Adrenal gland (tissue), 12 donors: Measurements from ENCODE around the gene TET1. TPM values are rescaled to one million over a fixed set of nuclear protein-coding genes. Genes with fewer than 3 reads are reported as not detected.
"Not testable (repeated sequence)": the region's sequence is repeated elsewhere in the genome, so short reads cannot be mapped to it uniquely, and the experiment has no call there.

Experiments
- DNase-seq, 7 donors: peaks; one replicate each; pipeline ENCODE4 v3.0.0-alpha.2; 2019 to 2020
- H3K27ac ChIP-seq, 5 donors: fragments of 200-600 bp; sonication (generic) in 4 of 5; 1 replicate in 3 of 5; 2 replicates in 2 of 5; pipeline versions ENCODE4 v1.5.1 to v1.8.0; 2016 to 2020; ENCODE audit warnings: mild to moderate bottlenecking in 1 of 5
- H3K27me3 ChIP-seq: fragments of 200-600 bp; 2 replicates; pipeline ENCODE4 v1.8.0; 2021
- H3K36me3 ChIP-seq, 2 donors: fragments of 200-600 bp; replicated peaks in 1 of 2; 1 replicate in 1 of 2; 2 replicates in 1 of 2; pipeline versions ENCODE4 v1.5.1 to v1.8.0; 2018 to 2022
- H3K4me1 ChIP-seq, 2 donors: fragments of 200-600 bp; replicated peaks in 1 of 2; 1 replicate in 1 of 2; 2 replicates in 1 of 2; pipeline versions ENCODE4 v1.5.1 to v1.8.0; 2018 to 2021
- H3K4me3 ChIP-seq, 4 donors: fragments of 200-600 bp; sonication (generic) in 3 of 4; one replicate each; pipeline ENCODE4 v1.5.1; 2016 to 2018
- H3K9me3 ChIP-seq, 3 donors: fragments of 200-600 bp; sonication (generic) in 1 of 3; replicated peaks in 1 of 3; 1 replicate in 2 of 3; 2 replicates in 1 of 3; pipeline versions ENCODE4 v1.5.1 to v1.8.0; 2016 to 2021
- POLR2A ChIP-seq, 2 donors: fragments of 450-650 bp; IDR thresholded peaks; one replicate each; pipeline ENCODE4 v1.6.1; 2017; ENCODE audit warnings: antibody characterized with exemption in 2 of 2, mild to moderate bottlenecking in 2 of 2, moderate library complexity in 1 of 2
- WGBS, 4 donors: extraction: QIAGEN DNeasy Blood & Tissue Kit in 2 of 4; methylation state at CpG; one replicate each; pipeline versions ENCODE4 v1.1.5 to v1.1.7; 2013 to 2017; 5-methylcytosine and 5-hydroxymethylcytosine counted together
- intact Hi-C, 2 donors: fragments of 100-400 bp; cut with DNase I; formaldehyde crosslinking; loops; one replicate each; pipeline versions ENCODE4 v1.14.1 to v1.15.0; 2022 to 2023
- polyA plus RNA-seq, 3 donors: library from polyadenylated mRNA; stranded (reverse); fragments of 200-250 nt in 2 of 3; fragments of 350-450 nt in 1 of 3; fragmentation: Illumina TruSeq in 1 of 3; extraction: RNeasy Lipid Tissue Mini Kit (QIAGEN cat#74804) in 1 of 3; gene quantifications; one replicate each; pipeline ENCODE4 v1.2.3, GENCODE V29; 2013 to 2014
- total RNA-seq, 9 donors: library from RNA; depleted of rRNA in 4 of 9; stranded (reverse); fragments of >200 nt in 4 of 9; fragments of 120-200 nt in 1 of 9; fragmentation: NEBNext Ultra II Directional in 1 of 9; extraction: Animal tissue kit (Norgen Biotek cat#: 25700) in 1 of 9; gene quantifications; one replicate each; pipeline versions ENCODE4 v1.1.0 to v1.2.4, GENCODE V29; 2013 to 2023
- TF ChIP-seq, protein P1 (sequence below), 6 experiments: fragments of 450-650 bp in 4 of 6; fragments of 200-600 bp in 2 of 6; sonication (generic) in 1 of 6; IDR thresholded peaks; 1 replicate in 5 of 6; 2 replicates in 1 of 6; pipeline versions ENCODE4 v1.5.1 to v1.8.0; 2016 to 2021; ENCODE audit warnings: antibody characterized with exemption in 6 of 6, mild to moderate bottlenecking in 2 of 6, moderate library complexity in 1 of 6
- donor health status: healthy with polysubstance abuse.
- donor health status: Bipolar disorder and iron deficiency.
- donor health status: DM: yes; HTN: yes; CAD: no.
- donor health status: DM: no; HTN: no; CAD: no.
- donor health status: DM: no; HTN: no; CAD: no.
- donor health status: DM: yes; HTN: yes; CAD: no.

Gene TET1
- total and polyA plus RNA-seq, 12 donors, result 0.07 to 10.0 (median 1.4) TPM

GRCh38 chr10:68633816-68634466, 73.8 kb downstream of the TET1 start:
- TF ChIP-seq, protein P1, sequence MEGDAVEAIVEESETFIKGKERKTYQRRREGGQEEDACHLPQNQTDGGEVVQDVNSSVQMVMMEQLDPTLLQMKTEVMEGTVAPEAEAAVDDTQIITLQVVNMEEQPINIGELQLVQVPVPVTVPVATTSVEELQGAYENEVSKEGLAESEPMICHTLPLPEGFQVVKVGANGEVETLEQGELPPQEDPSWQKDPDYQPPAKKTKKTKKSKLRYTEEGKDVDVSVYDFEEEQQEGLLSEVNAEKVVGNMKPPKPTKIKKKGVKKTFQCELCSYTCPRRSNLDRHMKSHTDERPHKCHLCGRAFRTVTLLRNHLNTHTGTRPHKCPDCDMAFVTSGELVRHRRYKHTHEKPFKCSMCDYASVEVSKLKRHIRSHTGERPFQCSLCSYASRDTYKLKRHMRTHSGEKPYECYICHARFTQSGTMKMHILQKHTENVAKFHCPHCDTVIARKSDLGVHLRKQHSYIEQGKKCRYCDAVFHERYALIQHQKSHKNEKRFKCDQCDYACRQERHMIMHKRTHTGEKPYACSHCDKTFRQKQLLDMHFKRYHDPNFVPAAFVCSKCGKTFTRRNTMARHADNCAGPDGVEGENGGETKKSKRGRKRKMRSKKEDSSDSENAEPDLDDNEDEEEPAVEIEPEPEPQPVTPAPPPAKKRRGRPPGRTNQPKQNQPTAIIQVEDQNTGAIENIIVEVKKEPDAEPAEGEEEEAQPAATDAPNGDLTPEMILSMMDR (IDR thresholded peaks at IDR 0.05), result no peak
- TF ChIP-seq POLR2A (IDR thresholded peaks at IDR 0.05), result no peak
- no peaks in the 10 kb centered on the region for H3K4me1 ChIP-seq
- H3K9me3 ChIP-seq, result no peaks in the 10 kb centered on the region
- no peaks in the 10 kb centered on the region for H3K36me3 ChIP-seq
- no peak overlapping the region for H3K27ac ChIP-seq
- no peaks in the 10 kb centered on the region for H3K27me3 ChIP-seq
- intact Hi-C loops, result no loop called here
- 85 to 92% (median 90%) methylated on average over 4 of the region's 4 CpGs for WGBS, 4 donors
- no peak overlapping the region for H3K4me3 ChIP-seq
- DNase-seq, result no peak

DNA sequence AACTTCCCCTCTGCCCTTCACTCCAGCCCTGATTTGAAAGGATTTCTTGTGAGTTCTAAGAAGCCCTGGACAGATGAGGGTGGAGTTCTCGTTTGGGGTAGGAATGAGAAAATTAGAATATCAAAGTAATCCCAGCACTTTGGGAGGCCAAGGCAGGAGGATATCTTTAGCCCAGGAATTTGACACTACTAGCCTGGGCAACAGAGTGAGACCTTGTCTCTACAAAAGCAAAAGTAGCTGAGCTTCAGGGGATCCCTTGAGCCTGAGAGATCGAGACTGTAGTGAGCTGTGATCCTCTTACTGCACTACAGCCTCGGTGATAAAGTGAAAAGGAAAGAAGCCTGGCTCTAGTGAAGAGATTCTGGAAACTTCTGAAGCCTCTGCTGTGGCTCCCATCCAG, 76.2 kb downstream of the TET1 start:
- Histone ChIP-seq H3K4me1 (no peaks in the 10 kb centered on the region), H3K27ac (no peak overlapping the region), H3K9me3 (no peaks in the 10 kb centered on the region), H3K4me3 (no peak overlapping the region), H3K27me3 (no peaks in the 10 kb centered on the region), H3K36me3 (no peaks in the 10 kb centered on the region)
- 90 to 95% (median 92%) methylated on average over 3 of the region's 3 CpGs for WGBS, 4 donors
- no peak for TF ChIP-seq POLR2A (IDR thresholded peaks at IDR 0.05)
- TF ChIP-seq, protein P1 (IDR thresholded peaks at IDR 0.05), result no peak
- no peak for DNase-seq
- intact Hi-C loops, result no loop called here

DNA sequence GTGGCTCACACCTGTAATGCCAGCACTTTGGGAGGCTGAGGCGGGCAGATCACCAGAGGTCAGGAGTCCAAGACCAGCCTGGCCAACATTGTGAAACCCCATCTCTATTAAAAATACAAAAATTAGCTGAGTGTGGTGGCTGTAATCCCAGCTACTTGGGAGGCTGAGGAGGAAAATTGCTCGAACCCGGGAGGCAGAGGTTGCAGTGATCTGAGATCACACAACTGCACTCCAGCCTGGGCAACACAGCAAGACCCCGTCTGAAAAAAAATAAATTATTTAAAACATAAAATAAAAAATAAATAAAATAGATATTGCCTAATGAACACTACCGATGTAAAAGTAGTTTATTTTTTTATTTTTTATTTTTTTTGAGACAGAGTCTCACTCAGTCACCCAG, 83.4 kb downstream of the TET1 start:
- H3K4me1 ChIP-seq, intact Hi-C loops, H3K36me3 ChIP-seq, H3K9me3 ChIP-seq, H3K27ac ChIP-seq, H3K4me3 ChIP-seq, DNase-seq, H3K27me3 ChIP-seq: not testable (repeated sequence)
- WGBS, 4 donors, result 92 to 98% (median 95%) methylated on average over 5 of the region's 5 CpGs

DNA sequence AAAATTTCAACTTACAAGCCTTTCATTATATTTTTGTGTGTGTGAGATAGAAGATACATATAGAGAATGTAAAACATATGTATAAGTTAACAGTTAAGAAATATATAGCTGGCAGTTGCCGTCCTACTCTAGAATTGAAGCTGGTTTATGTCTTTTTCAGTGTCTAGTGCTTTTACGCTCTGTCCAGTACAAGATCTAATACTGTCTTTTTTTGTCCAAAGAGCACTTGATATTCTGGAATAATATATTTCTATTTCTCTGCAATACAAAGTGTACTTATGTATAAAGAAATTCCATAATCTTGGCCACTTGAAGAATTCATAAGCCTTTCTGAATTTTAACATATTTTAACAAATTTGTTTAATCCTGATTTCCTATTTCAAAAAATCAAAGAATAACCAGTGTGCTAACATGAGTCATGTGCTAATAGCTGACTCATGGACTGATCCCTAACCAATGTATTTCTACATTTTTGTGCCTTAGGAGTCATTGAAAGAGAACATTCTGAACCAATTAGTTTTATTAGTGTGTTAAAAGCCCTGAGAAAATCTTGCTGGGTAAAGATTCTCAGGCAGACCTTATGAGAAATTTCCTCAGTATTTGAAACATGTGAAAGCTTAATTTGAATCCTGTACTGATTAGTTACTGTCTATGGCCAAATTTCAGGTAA, 87.7 kb downstream of the TET1 start:
- intact Hi-C loops, result no loop called here
- no peaks in the 10 kb centered on the region for H3K9me3 ChIP-seq
- TF ChIP-seq, protein P1 (IDR thresholded peaks at IDR 0.05), result no peak
- no peak for TF ChIP-seq POLR2A (IDR thresholded peaks at IDR 0.05)
- DNase-seq, result no peak
- H3K4me3 ChIP-seq, result no peak overlapping the region
- 91 to 95% (median 93%) methylated on average over 2 of the region's 2 CpGs for WGBS, 4 donors
- H3K27me3 ChIP-seq, result no peaks in the 10 kb centered on the region
- peak overlapping the region in 1 of 5 donors; percentile 30 for H3K27ac ChIP-seq
- H3K4me1 ChIP-seq, result peaks cover 0 to 5% of the 10 kb centered on the region in 2 donors
- H3K36me3 ChIP-seq, result no peaks in the 10 kb centered on the region
